T-helper 2 cell treated with Interferon-gamma antibody and Interleukin-4, amounts not matched to agents 5 μg/mL and 100 μg/mL, for 36 hours (primary cell): ENCODE results near the gene PDE4D.
"Not testable (repeated sequence)": the region's sequence is repeated elsewhere in the genome, so short reads cannot be mapped to it uniquely, and the experiment has no call there.

Experiments used
- DNase-seq: peaks from one replicate; pipeline ENCODE4 v3.0.0; 2021; ENCODE audit warnings: low spot score
- H3K27ac Mint-ChIP-seq: one replicate; pipeline ENCODE4 v1.8.0; 2021; ENCODE audit warnings: mild to moderate bottlenecking, mixed read lengths
- H3K27me3 Mint-ChIP-seq: one replicate; pipeline ENCODE4 v1.8.0; 2021; ENCODE audit warnings: low read depth, mixed read lengths
- H3K36me3 Mint-ChIP-seq: one replicate; pipeline ENCODE4 v1.8.0; 2021; ENCODE audit warnings: low read depth, mixed read lengths
- H3K4me1 Mint-ChIP-seq: one replicate; pipeline ENCODE4 v1.8.0; 2021; ENCODE audit warnings: low read depth, mixed read lengths
- H3K4me3 Mint-ChIP-seq: one replicate; pipeline ENCODE4 v1.8.0; 2022; ENCODE audit warnings: mild to moderate bottlenecking, moderate library complexity, mixed read lengths
- H3K9me3 Mint-ChIP-seq: one replicate; pipeline ENCODE4 v1.8.0; 2021; ENCODE audit warnings: mixed read lengths

PDE4D gene

GRCh38 chr5:59765446-59765845 is 128.1 kb downstream of the PDE4D start:
- H3K9me3 Mint-ChIP-seq = no peaks in the 10 kb centered on the region
- H3K4me1 Mint-ChIP-seq = peaks cover 9% of the 10 kb centered on the region
- H3K27me3 Mint-ChIP-seq = peaks cover 40% of the 10 kb centered on the region
- no peaks in the 10 kb centered on the region for H3K36me3 Mint-ChIP-seq
- H3K4me3 Mint-ChIP-seq = no peak overlapping the region
- H3K27ac Mint-ChIP-seq = no peak overlapping the region
- DNase-seq = no peak

DNA sequence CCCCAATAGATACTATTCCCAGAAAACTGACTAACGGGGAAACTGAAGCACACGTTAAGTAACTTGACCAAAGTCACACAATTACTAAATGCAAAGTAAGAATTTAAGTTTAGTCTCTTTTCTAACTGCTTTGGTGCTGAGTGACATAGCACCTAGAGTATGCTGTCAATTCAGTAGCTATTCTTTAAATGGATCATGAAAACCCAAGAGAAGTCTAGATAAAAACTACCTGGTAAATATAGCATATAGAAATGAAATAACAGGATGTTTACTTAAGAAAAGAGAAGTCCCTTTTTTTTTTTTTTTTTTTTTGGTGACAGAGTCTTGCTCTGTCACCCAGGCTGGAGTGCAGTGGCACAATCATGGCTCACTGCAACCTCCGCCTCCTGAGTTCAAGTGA is 129.2 kb downstream of the PDE4D start:
- DNase-seq = no peak
- H3K9me3 Mint-ChIP-seq = no peaks in the 10 kb centered on the region
- H3K4me1 Mint-ChIP-seq = peaks cover 12% of the 10 kb centered on the region
- peaks cover 32% of the 10 kb centered on the region for H3K27me3 Mint-ChIP-seq
- H3K4me3 Mint-ChIP-seq = no peak overlapping the region
- H3K27ac Mint-ChIP-seq = no peak overlapping the region
- no peaks in the 10 kb centered on the region for H3K36me3 Mint-ChIP-seq

GRCh38 chr5:59763541-59763940 is 130.0 kb downstream of the PDE4D start:
- no peaks in the 10 kb centered on the region for H3K9me3 Mint-ChIP-seq
- H3K27ac Mint-ChIP-seq = no peak overlapping the region
- peaks cover 8% of the 10 kb centered on the region for H3K4me1 Mint-ChIP-seq
- peaks cover 24% of the 10 kb centered on the region for H3K27me3 Mint-ChIP-seq
- no peaks in the 10 kb centered on the region for H3K36me3 Mint-ChIP-seq
- DNase-seq = no peak
- H3K4me3 Mint-ChIP-seq = no peak overlapping the region

GRCh38 chr5:59762232-59762631 is 131.3 kb downstream of the PDE4D start:
- peaks cover 11% of the 10 kb centered on the region for H3K27me3 Mint-ChIP-seq
- not testable (repeated sequence) for H3K27ac Mint-ChIP-seq, H3K9me3 Mint-ChIP-seq, H3K4me3 Mint-ChIP-seq, H3K4me1 Mint-ChIP-seq, DNase-seq, H3K36me3 Mint-ChIP-seq

- H3K36me3 Mint-ChIP-seq = no peaks in the 10 kb centered on the region
- peaks cover 3% of the 10 kb centered on the region for H3K4me1 Mint-ChIP-seq
- no peak overlapping the region for H3K27ac Mint-ChIP-seq
- peaks cover 3% of the 10 kb centered on the region for H3K27me3 Mint-ChIP-seq
- no peaks in the 10 kb centered on the region for H3K9me3 Mint-ChIP-seq
- H3K4me3 Mint-ChIP-seq = no peak overlapping the region
- DNase-seq = peak; percentile 37
Observed at GRCh38 chr5:59760785-59761348, 132.7 kb downstream of the PDE4D start.

GRCh38 chr5:59759600-59760351 is 133.8 kb downstream of the PDE4D start:
- Mint-ChIP-seq H3K36me3 (no peaks in the 10 kb centered on the region), H3K4me3 (no peak overlapping the region), H3K27ac (no peak overlapping the region)

GRCh38 chr5:59758566-59758965 is 135.0 kb downstream of the PDE4D start:
- no peaks in the 10 kb centered on the region for H3K36me3 Mint-ChIP-seq
- H3K4me3 Mint-ChIP-seq = no peak overlapping the region
- H3K27me3 Mint-ChIP-seq = no peaks in the 10 kb centered on the region
- peaks cover 3% of the 10 kb centered on the region for H3K4me1 Mint-ChIP-seq
- no peaks in the 10 kb centered on the region for H3K9me3 Mint-ChIP-seq
- no peak for DNase-seq
- H3K27ac Mint-ChIP-seq = no peak overlapping the region

More at GRCh38 chr5:59759600-59760351, 133.8 kb downstream of the PDE4D start:
- no peaks in the 10 kb centered on the region for H3K9me3 Mint-ChIP-seq
- H3K27me3 Mint-ChIP-seq = no peaks in the 10 kb centered on the region
- no peak for DNase-seq
- H3K4me1 Mint-ChIP-seq = peaks cover 3% of the 10 kb centered on the region

GRCh38 chr5:59757442-59757841 is 136.1 kb downstream of the PDE4D start:
- no peak overlapping the region for H3K4me3 Mint-ChIP-seq
- H3K9me3 Mint-ChIP-seq = no peaks in the 10 kb centered on the region
- peaks cover 3% of the 10 kb centered on the region for H3K4me1 Mint-ChIP-seq
- no peaks in the 10 kb centered on the region for H3K36me3 Mint-ChIP-seq
- no peaks in the 10 kb centered on the region for H3K27me3 Mint-ChIP-seq
- no peak for DNase-seq
- no peak overlapping the region for H3K27ac Mint-ChIP-seq

- H3K9me3 Mint-ChIP-seq = no peaks in the 10 kb centered on the region
- H3K27ac Mint-ChIP-seq = no peak overlapping the region
- no peaks in the 10 kb centered on the region for H3K27me3 Mint-ChIP-seq
- H3K4me1 Mint-ChIP-seq = peaks cover 3% of the 10 kb centered on the region
- H3K4me3 Mint-ChIP-seq = no peak overlapping the region
- DNase-seq = no peak
- no peaks in the 10 kb centered on the region for H3K36me3 Mint-ChIP-seq
Observed at GRCh38 chr5:59756373-59757035, 137.0 kb downstream of the PDE4D start.

DNA sequence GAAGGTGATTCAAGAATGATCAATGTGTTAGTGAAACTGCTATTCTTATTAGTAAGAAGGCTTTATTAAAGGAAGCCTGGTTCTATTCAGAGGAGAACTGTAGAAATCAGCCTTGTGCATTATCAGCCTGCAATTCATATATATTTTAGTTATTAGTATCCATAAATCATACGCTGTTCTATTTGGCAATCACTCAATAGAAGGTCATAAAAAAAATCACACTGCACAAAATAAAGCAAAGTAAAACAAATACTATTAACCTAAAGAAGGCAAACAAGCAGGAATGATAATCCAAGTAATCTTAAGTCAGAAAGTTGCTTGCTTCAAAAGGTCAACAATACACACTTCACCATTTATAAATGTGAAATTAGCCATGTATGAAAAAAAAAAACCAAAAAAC is 138.1 kb downstream of the PDE4D start:
- Mint-ChIP-seq H3K27me3 (no peaks in the 10 kb centered on the region), H3K27ac (no peak overlapping the region), H3K4me1 (peaks cover 3% of the 10 kb centered on the region), H3K9me3 (no peaks in the 10 kb centered on the region), H3K36me3 (no peaks in the 10 kb centered on the region), H3K4me3 (no peak overlapping the region)
- DNase-seq = no peak

DNA sequence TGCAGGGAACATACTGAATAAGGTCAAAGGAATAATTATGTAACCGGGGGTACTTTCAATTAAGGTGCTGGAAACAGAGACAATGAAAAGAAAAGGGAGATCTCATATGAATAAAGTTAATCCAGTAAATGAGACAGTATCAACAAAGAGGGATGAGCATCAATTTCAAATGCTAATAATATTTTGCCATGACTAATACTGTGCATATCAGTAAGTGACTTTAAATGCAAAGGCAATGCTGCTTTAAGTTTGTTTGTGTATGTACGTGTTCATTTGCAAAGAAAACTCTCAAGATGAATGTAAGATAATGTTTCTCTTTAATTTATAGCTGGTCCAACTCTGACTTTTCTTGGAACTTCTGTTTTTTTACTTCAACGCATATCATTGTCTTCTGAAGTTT is 139.9 kb downstream of the PDE4D start:
- Mint-ChIP-seq H3K27me3 (no peaks in the 10 kb centered on the region), H3K4me3 (no peak overlapping the region), H3K36me3 (no peaks in the 10 kb centered on the region), H3K27ac (no peak overlapping the region), H3K9me3 (no peaks in the 10 kb centered on the region), H3K4me1 (no peaks in the 10 kb centered on the region)
- no peak for DNase-seq

DNA sequence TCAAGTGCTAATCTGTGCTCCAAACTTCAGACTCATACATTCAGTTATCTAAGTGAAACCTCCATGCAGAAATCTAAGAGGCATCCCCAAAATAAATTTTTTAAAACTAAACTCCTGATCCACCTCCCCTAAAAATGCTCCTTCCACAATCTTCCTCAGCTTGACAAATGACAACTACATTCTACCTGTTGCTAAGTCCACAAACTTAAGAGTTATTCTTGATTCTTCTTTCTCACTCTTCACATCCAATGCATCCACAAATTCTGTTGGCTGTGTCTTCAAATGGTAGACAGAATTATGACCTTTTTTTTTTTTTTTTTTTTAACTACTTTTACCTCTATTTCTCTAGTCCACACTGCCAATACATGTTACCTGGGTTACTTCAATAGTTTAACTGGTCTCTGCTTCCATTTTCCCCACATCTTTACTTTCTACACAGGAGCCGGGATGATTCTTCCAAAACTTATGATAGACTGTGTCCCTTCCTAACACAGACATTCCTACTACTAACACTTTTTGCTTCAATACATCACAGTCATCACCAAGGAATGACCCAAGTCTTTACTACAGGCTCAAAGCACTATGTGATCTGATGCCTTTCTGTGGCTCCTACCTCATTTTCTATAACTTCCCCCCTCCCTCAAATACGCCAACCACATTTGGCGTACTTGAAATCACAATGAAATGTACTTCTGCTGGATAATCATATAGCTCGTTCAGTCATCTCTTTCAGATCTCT is 143.6 kb downstream of the PDE4D start:
- H3K4me3 Mint-ChIP-seq = no peak overlapping the region
- H3K4me1 Mint-ChIP-seq = no peaks in the 10 kb centered on the region

GRCh38 chr5:59748036-59748663 is 145.4 kb downstream of the PDE4D start:
- H3K27me3 Mint-ChIP-seq, H3K4me1 Mint-ChIP-seq, H3K36me3 Mint-ChIP-seq, DNase-seq, H3K9me3 Mint-ChIP-seq, H3K27ac Mint-ChIP-seq, H3K4me3 Mint-ChIP-seq: not testable (repeated sequence)

More for the DNA sequence above, 143.6 kb downstream of the PDE4D start:
- DNase-seq = no peak
- no peaks in the 10 kb centered on the region for H3K36me3 Mint-ChIP-seq
- H3K27me3 Mint-ChIP-seq = peaks cover 3% of the 10 kb centered on the region
- no peaks in the 10 kb centered on the region for H3K9me3 Mint-ChIP-seq
- no peak overlapping the region for H3K27ac Mint-ChIP-seq
